ENCODE data around the gene MSN.

The MSN gene

DNA sequence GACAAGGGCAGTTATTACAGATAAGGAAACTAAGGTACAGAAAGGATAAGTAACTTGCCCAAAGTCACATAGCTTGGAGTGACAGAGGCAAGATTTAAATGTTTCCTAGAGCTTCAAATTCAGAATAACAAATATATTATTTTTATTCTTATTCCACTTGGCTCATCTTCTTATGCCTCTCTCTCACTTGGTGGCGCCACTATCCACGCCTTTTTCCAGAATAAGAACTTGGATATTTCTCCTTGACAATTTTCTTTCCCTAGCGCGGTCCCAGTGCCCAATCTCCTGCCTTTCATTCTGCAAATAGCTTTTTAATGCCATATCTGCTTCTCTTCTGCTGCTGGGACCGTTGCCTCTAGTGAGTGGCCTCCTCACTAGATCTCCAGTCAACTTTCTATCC, 78.5 kb downstream of the MSN start:
- Histone ChIP-seq H3K4me3 (ENCODE audit: low read depth, low read length, poor library complexity, severe bottlenecking) (no peak overlapping the region), H3K4me2 (ENCODE audit: low read length) (no peak overlapping the region), H3K4me1 (ENCODE audit: insufficient read depth, low read length, severe bottlenecking) (no peaks in the 10 kb centered on the region), H3K9ac (ENCODE audit: low read length) (no peak overlapping the region), H4K20me1 (ENCODE audit: insufficient read depth, low read length) (no peaks in the 10 kb centered on the region), H3K9me2 (ENCODE audit: low read depth, low read length) (no peaks in the 10 kb centered on the region), H3K79me2 (ENCODE audit: insufficient read depth, low read length) (no peaks in the 10 kb centered on the region), H3F3A (ENCODE audit: insufficient read depth, low read length) (no peaks in the 10 kb centered on the region), H2AFZ (ENCODE audit: low read length) (no peak overlapping the region), H3K9me3 (ENCODE audit: low read length) (no peaks in the 10 kb centered on the region), H3K36me3 (ENCODE audit: insufficient read depth, low read length) (peaks cover 14% of the 10 kb centered on the region; the same call in 1 of the 2 replicates), H3K27me3 (ENCODE audit: insufficient read depth, low read length) (no peaks in the 10 kb centered on the region), H3K27ac (ENCODE audit: low read depth, low read length, poor library complexity, severe bottlenecking) (no peak overlapping the region)
- TF ChIP-seq EZH2 (IDR thresholded peaks at IDR 0.05; ENCODE audit: borderline replicate concordance, low read length), result no peak
- TF ChIP-seq, protein P1, sequence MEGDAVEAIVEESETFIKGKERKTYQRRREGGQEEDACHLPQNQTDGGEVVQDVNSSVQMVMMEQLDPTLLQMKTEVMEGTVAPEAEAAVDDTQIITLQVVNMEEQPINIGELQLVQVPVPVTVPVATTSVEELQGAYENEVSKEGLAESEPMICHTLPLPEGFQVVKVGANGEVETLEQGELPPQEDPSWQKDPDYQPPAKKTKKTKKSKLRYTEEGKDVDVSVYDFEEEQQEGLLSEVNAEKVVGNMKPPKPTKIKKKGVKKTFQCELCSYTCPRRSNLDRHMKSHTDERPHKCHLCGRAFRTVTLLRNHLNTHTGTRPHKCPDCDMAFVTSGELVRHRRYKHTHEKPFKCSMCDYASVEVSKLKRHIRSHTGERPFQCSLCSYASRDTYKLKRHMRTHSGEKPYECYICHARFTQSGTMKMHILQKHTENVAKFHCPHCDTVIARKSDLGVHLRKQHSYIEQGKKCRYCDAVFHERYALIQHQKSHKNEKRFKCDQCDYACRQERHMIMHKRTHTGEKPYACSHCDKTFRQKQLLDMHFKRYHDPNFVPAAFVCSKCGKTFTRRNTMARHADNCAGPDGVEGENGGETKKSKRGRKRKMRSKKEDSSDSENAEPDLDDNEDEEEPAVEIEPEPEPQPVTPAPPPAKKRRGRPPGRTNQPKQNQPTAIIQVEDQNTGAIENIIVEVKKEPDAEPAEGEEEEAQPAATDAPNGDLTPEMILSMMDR (IDR thresholded peaks at IDR 0.05; ENCODE audit: low read length), result no peak

DNA sequence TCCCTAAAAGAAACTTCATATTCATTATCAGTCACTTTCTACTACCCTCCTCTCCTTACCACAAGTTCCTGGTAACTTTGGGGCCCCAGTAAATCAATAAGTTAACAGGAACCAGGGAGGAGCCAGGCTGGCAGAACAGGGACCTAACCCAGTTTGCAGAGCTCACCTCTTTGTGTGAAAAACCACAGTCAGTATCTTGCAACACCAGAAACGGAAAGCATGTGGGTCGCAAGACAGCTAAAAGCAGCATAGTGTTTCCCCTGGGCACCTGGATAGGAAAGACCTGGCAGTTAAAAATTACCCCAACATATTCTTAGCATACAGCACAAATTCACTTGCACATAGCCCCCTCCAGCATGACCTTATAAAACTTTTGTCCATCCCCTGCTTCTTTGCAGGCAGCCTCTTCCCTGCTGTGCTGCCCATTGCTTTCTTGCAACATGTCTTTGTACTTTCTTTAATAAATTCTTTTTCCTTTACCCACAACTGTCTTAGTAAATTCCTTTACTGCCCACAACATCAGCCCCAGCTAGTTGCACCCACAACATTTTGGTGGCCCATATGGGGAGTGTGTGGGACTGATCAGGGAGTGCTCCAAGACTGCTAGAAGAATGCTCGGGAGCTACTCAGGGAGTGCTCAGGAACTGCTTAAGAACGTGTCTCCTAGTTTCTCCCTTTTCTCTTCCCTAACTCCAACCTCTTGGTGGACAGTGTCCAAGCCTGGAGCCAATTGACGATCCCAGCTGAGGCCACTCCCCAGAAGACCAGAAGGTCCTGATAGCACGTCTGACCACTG, 83.4 kb downstream of the MSN start:
- Histone ChIP-seq H3K4me1 (ENCODE audit: insufficient read depth, low read length, severe bottlenecking) (no peaks in the 10 kb centered on the region), H3K36me3 (ENCODE audit: insufficient read depth, low read length) (no peaks in the 10 kb centered on the region), H3K9me2 (ENCODE audit: low read depth, low read length) (no peaks in the 10 kb centered on the region), H3K27ac (ENCODE audit: low read depth, low read length, poor library complexity, severe bottlenecking) (no peak overlapping the region), H3F3A (ENCODE audit: insufficient read depth, low read length) (no peaks in the 10 kb centered on the region), H3K4me3 (ENCODE audit: low read depth, low read length, poor library complexity, severe bottlenecking) (no peak overlapping the region), H3K9me3 (ENCODE audit: low read length) (no peaks in the 10 kb centered on the region), H3K9ac (ENCODE audit: low read length) (no peak overlapping the region), H3K79me2 (ENCODE audit: insufficient read depth, low read length) (no peaks in the 10 kb centered on the region), H2AFZ (ENCODE audit: low read length) (no peak overlapping the region), H3K27me3 (ENCODE audit: insufficient read depth, low read length) (no peaks in the 10 kb centered on the region), H4K20me1 (ENCODE audit: insufficient read depth, low read length) (no peaks in the 10 kb centered on the region), H3K4me2 (ENCODE audit: low read length) (no peak overlapping the region)
- no peak for TF ChIP-seq EZH2 (IDR thresholded peaks at IDR 0.05; ENCODE audit: borderline replicate concordance, low read length)
- TF ChIP-seq, protein P1 (IDR thresholded peaks at IDR 0.05; ENCODE audit: low read length), result no peak

DNA sequence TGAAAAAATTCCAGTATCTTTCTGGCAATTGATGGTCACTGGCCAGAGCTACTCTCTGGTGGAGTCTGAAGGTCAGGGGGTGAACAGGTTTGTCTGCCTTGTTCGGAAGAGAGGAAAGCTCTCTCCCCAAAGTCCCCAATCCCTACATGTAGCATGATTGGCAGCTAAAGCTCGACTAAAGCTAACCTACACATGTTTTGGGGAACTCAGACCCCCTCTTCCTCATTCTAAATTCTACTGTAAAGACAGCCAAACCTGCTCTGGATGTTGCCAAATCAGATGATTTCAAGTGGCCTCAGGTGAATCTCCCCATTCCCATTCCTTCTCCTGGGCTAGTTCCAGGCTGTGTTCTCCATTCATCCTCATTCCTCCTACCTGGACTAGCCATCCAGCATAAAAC, 84.1 kb downstream of the MSN start:
- no peaks in the 10 kb centered on the region for H3K27me3 ChIP-seq (ENCODE audit: insufficient read depth, low read length)
- H3K9ac ChIP-seq (ENCODE audit: low read length), result no peak overlapping the region
- no peak overlapping the region for H3K4me2 ChIP-seq (ENCODE audit: low read length)
- H3F3A ChIP-seq (ENCODE audit: insufficient read depth, low read length), result no peaks in the 10 kb centered on the region
- H3K79me2 ChIP-seq (ENCODE audit: insufficient read depth, low read length), result no peaks in the 10 kb centered on the region
- TF ChIP-seq EZH2 (IDR thresholded peaks at IDR 0.05; ENCODE audit: borderline replicate concordance, low read length), result no peak
- TF ChIP-seq, protein P1 (IDR thresholded peaks at IDR 0.05; ENCODE audit: low read length), result no peak
- no peaks in the 10 kb centered on the region for H4K20me1 ChIP-seq (ENCODE audit: insufficient read depth, low read length)
- H3K36me3 ChIP-seq (ENCODE audit: insufficient read depth, low read length), result no peaks in the 10 kb centered on the region
- no peaks in the 10 kb centered on the region for H3K4me1 ChIP-seq (ENCODE audit: insufficient read depth, low read length, severe bottlenecking)
- H3K9me3 ChIP-seq (ENCODE audit: low read length), result no peaks in the 10 kb centered on the region
- H2AFZ ChIP-seq (ENCODE audit: low read length), result no peak overlapping the region
- no peak overlapping the region for H3K27ac ChIP-seq (ENCODE audit: low read depth, low read length, poor library complexity, severe bottlenecking)
- no peaks in the 10 kb centered on the region for H3K9me2 ChIP-seq (ENCODE audit: low read depth, low read length)
- no peak overlapping the region for H3K4me3 ChIP-seq (ENCODE audit: low read depth, low read length, poor library complexity, severe bottlenecking)

Measured in OCI-LY1 (cell line).